Measurements from ENCODE around the gene GPN1.
"Not testable (repeated sequence)": the region's sequence is repeated elsewhere in the genome, so short reads cannot be mapped to it uniquely, and the experiment has no call there.

The GPN1 gene

GRCh38 chr2:27672723-27673486 is 44.1 kb downstream of the GPN1 start:
- DNase-seq, result no peak

- DNase-seq, result no peak
These were observed 51.7 kb downstream of the GPN1 start for GRCh38 chr2:27680571-27680970.

GRCh38 chr2:27681841-27682240 is 53.0 kb downstream of the GPN1 start:
- DNase-seq, result no peak

- DNase-seq, result not testable (repeated sequence)
These were observed 53.5 kb downstream of the GPN1 start for GRCh38 chr2:27682334-27682771.

GRCh38 chr2:27683390-27684071 is 54.7 kb downstream of the GPN1 start:
- peak; percentile 96 for DNase-seq

- not testable (repeated sequence) for DNase-seq
These were observed 56.2 kb downstream of the GPN1 start for GRCh38 chr2:27685006-27685405.

- no peak for DNase-seq
These were observed 56.7 kb downstream of the GPN1 start for GRCh38 chr2:27685577-27685976.

- DNase-seq, result no peak
These were observed 58.4 kb downstream of the GPN1 start for GRCh38 chr2:27687232-27687631.

- peak; percentile 38 for DNase-seq
These were observed 60.6 kb downstream of the GPN1 start for GRCh38 chr2:27689424-27689823.

GRCh38 chr2:27690052-27690451 is 61.2 kb downstream of the GPN1 start:
- DNase-seq, result peak; percentile 38

- DNase-seq, result no peak
These were observed 68.8 kb downstream of the GPN1 start for GRCh38 chr2:27697660-27698059.

Measured in NCI-H2171 treated with DMSO at 0.1 percent for 48 hours (cell line).